Endothelial cell of umbilical vein (primary cell): ENCODE results near the gene NAT10. TPM values are rescaled to one million over a fixed set of nuclear protein-coding genes. Genes with fewer than 3 reads are reported as not detected.

Experiments used
- BruUV-seq: library from RNA; stranded (reverse); fragments of 400-500 nt; replicated peaks from 2 replicates; lab custom pipeline; 2021; lab: Mats Ljungman, UMichigan
- CTCF ChIA-PET: fragments of 300-600, 350-600 bp; sonication (Branson Sonifier 250); formaldehyde crosslinking; loops from one replicate; lab custom pipeline; 2021; ENCODE audit warnings: antibody characterized with exemption, inconsistent platforms; lab: Charles Lee
- POLR2A ChIA-PET: fragments of 300-600, 350-600 bp; sonication (Branson Sonifier 250); formaldehyde crosslinking; loops from one replicate; lab custom pipeline; 2021; ENCODE audit warnings: antibody characterized with exemption, inconsistent platforms; lab: Charles Lee
- DNase-seq: peaks from one replicate; pipeline ENCODE4 v3.0.0-alpha.2; 2011; ENCODE audit warnings: low read depth, low spot score
- FAIRE-seq: peaks from 2 replicates; lab custom pipeline; 2011; peaks lifted over from hg19 to GRCh38; lab: Jason Lieb, UNC
- H2AFZ ChIP-seq: 2 replicates; pipeline ENCODE4 v1.6.0; 2012; ENCODE audit warnings: low read depth, low read length, control low read depth, inconsistent platforms
- H3K27ac ChIP-seq: 2 replicates; pipeline ENCODE4 v1.5.1; 2011; ENCODE audit warnings: low read depth, mild to moderate bottlenecking, control low read depth, low read length, moderate library complexity; ENCODE audit not compliant: insufficient read depth
- H3K27me3 ChIP-seq, 2 experiments: 2 replicates each; pipeline versions ENCODE4 v1.6.0 to v1.6.1; 2011; ENCODE audit warnings: low read length in 2 of 2, mixed read lengths in 1 of 2; ENCODE audit not compliant: control insufficient read depth in 2 of 2, insufficient read depth in 2 of 2
- H3K36me3 ChIP-seq, 2 experiments: 2 replicates in 1 of 2; 3 replicates in 1 of 2; pipeline ENCODE4 v1.5.1; 2011; ENCODE audit warnings: low read length in 2 of 2, mild to moderate bottlenecking in 1 of 2, moderate library complexity in 1 of 2; ENCODE audit not compliant: control insufficient read depth in 2 of 2, insufficient read depth in 2 of 2; ENCODE audit errors: extremely low read depth in 1 of 2
- H3K4me1 ChIP-seq: 3 replicates; pipeline ENCODE4 v1.5.1; 2011; ENCODE audit warnings: mild to moderate bottlenecking, low read length; ENCODE audit not compliant: control insufficient read depth, insufficient read depth; ENCODE audit errors: extremely low read depth
- H3K4me2 ChIP-seq: 2 replicates; pipeline ENCODE4 v1.6.1; 2011; ENCODE audit warnings: low read length, control low read depth, mixed read lengths; ENCODE audit not compliant: insufficient read depth
- H3K4me3 ChIP-seq, 3 experiments: fragments of 200-600 bp in 1 of 3; sonication (generic), shearing (Covaris generic) in 1 of 3; replicated peaks in 1 of 3; 2 replicates each; pipeline ENCODE4 v1.5.1; 2011 to 2016; ENCODE audit warnings: control low read depth in 3 of 3, low read length in 3 of 3, mild to moderate bottlenecking in 2 of 3, inconsistent platforms in 1 of 3, low read depth in 1 of 3, moderate library complexity in 1 of 3; ENCODE audit not compliant: insufficient read depth in 1 of 3
- H3K79me2 ChIP-seq: 2 replicates; pipeline ENCODE4 v1.6.0; 2012; ENCODE audit warnings: low read length, inconsistent platforms; ENCODE audit not compliant: control insufficient read depth, insufficient read depth
- H3K9ac ChIP-seq: replicated peaks from 2 replicates; pipeline ENCODE3; 2011; ENCODE audit warnings: low read length, control low read depth; ENCODE audit not compliant: insufficient read depth; ENCODE audit errors: extremely low read depth
- H3K9me1 ChIP-seq: replicated peaks from 3 replicates; pipeline ENCODE4 v1.6.0; 2011; ENCODE audit warnings: mild to moderate bottlenecking, low read length; ENCODE audit not compliant: control insufficient read depth, insufficient read depth; ENCODE audit errors: extremely low read depth
- H3K9me3 ChIP-seq: replicated peaks from 2 replicates; pipeline ENCODE4 v1.5.1; 2012; ENCODE audit warnings: low read length, inconsistent platforms; ENCODE audit not compliant: control insufficient read depth, insufficient read depth
- H4K20me1 ChIP-seq: replicated peaks from 2 replicates; pipeline ENCODE3; 2011; ENCODE audit warnings: mild to moderate bottlenecking, low read length; ENCODE audit not compliant: control insufficient read depth, insufficient read depth; ENCODE audit errors: extremely low read depth
- CTCF ChIP-seq, 2 donors: IDR thresholded peaks; 1 replicate in 1 of 2; 2 replicates in 1 of 2; pipeline ENCODE4 v1.5.1; 2011; ENCODE audit warnings: low read length in 2 of 2, mild to moderate bottlenecking in 2 of 2, moderate library complexity in 2 of 2, control low read depth in 1 of 2, inconsistent platforms in 1 of 2, low read depth in 1 of 2; ENCODE audit not compliant: insufficient read depth in 1 of 2; ENCODE audit errors: extremely low read depth in 1 of 2
- EZH2 ChIP-seq: IDR thresholded peaks from 2 replicates; pipeline ENCODE4 v1.6.1; 2012; ENCODE audit warnings: borderline replicate concordance, low read depth, mild to moderate bottlenecking, moderate library complexity, low read length, inconsistent platforms; ENCODE audit not compliant: severe bottlenecking
- FOS ChIP-seq: IDR thresholded peaks from 2 replicates; pipeline ENCODE4 v1.6.1; 2011; ENCODE audit warnings: mild to moderate bottlenecking, low read length, moderate library complexity, borderline replicate concordance; ENCODE audit not compliant: insufficient read depth
- GATA2 ChIP-seq: IDR thresholded peaks from 2 replicates; pipeline ENCODE4 v1.7.0; 2011; ENCODE audit warnings: low read depth, mild to moderate bottlenecking, moderate library complexity, mixed read lengths, low read length; ENCODE audit not compliant: insufficient read length, insufficient read depth
- JUN ChIP-seq: IDR thresholded peaks from 2 replicates; pipeline ENCODE4 v1.6.1; 2011; ENCODE audit warnings: borderline replicate concordance, low read depth; ENCODE audit not compliant: insufficient read length, insufficient read depth
- MAX ChIP-seq: IDR thresholded peaks from 2 replicates; pipeline ENCODE4 v1.6.1; 2011; ENCODE audit not compliant: insufficient read depth, insufficient read length
- MYC ChIP-seq: IDR thresholded peaks from one replicate; pipeline ENCODE4 v1.6.1; 2011; ENCODE audit warnings: mild to moderate bottlenecking, low read depth, low read length
- POLR2A ChIP-seq: IDR thresholded peaks from 2 replicates; pipeline ENCODE4 v1.6.1; 2012; ENCODE audit warnings: low read depth, mild to moderate bottlenecking, control low read depth, low read length
- POLR2AphosphoS5 ChIP-seq: IDR thresholded peaks from 2 replicates; pipeline ENCODE4 v1.6.1; 2012; ENCODE audit warnings: low read depth, mild to moderate bottlenecking, control low read depth, low read length, moderate library complexity; ENCODE audit not compliant: insufficient read depth
- dilution Hi-C: fragments of 300-500 bp; cut with MboI; formaldehyde crosslinking; loops from one replicate; pipeline ENCODE4 v1.15.0; 2019; ENCODE audit warnings: low sequenced_read_pairs; ENCODE audit not compliant: extremely low pct_ligation_motif_present
- intact Hi-C: fragments of 100-400 bp; cut with micrococcal nuclease; formaldehyde crosslinking; loops from one replicate; pipeline ENCODE4 v1.10.0; 2022
- polyA plus RNA-seq, 4 experiments: library from polyadenylated mRNA; depleted of rRNA in 3 of 4; stranded (reverse) in 3 of 4; unstranded in 1 of 4; fragments of >200 nt; gene quantifications; 2 replicates each; pipeline versions ENCODE4 v1.2.1 to v1.2.3, GENCODE V29; 2011 to 2012; ENCODE audit warnings: missing spikeins in 1 of 4
- total RNA-seq: library from RNA; stranded (reverse); gene quantifications from 2 replicates; pipeline ENCODE4 v1.2.3, GENCODE V29; 2021

Gene NAT10
- total and polyA plus RNA-seq, 2 donors (not counting 3 experiments of a cell fraction or from before 2014, with no cell fraction given): 32.0 to 57.6 TPM

- H2AFZ ChIP-seq: no peak overlapping the region
- no TSS peak for BruUV-seq
- H3K4me1 ChIP-seq: no peaks in the 10 kb centered on the region
- no peaks in the 10 kb centered on the region for H3K27me3 ChIP-seq
- ChIA-PET CTCF (interaction anchor here (0.6 to 1.2 kb wide), 3 partner anchors 16 to 183 kb away, joined by 3 to 5 read pairs (median 4); no protein-coding TSS in a partner anchor), POLR2A (no interaction called here)
- DNase-seq: no peak
- H3K79me2 ChIP-seq: no peaks in the 10 kb centered on the region
- TF ChIP-seq CTCF (IDR thresholded peaks at IDR 0.05; ENCODE audit: extremely low read depth in 1 of 2, insufficient read depth in 1 of 2, low read depth in 1 of 2, low read length in 2 of 2) (no peak), MYC (no peak), POLR2AphosphoS5 (no peak), JUN (no peak), POLR2A (no peak), MAX (no peak), GATA2 (no peak), FOS (no peak), EZH2 (no peak)
- H3K9me3 ChIP-seq: no peaks in the 10 kb centered on the region
- no peak overlapping the region for H3K9ac ChIP-seq
- intact Hi-C loops (no loop called here), dilution Hi-C loops (no loop called here)
- no peak overlapping the region for H3K27ac ChIP-seq
- H4K20me1 ChIP-seq: no peaks in the 10 kb centered on the region
- no peaks in the 10 kb centered on the region for H3K9me1 ChIP-seq
- H3K4me2 ChIP-seq: no peak overlapping the region
- no peak for FAIRE-seq
- peaks cover 0 to 2% of the 10 kb centered on the region in 2 experiments for H3K36me3 ChIP-seq
- H3K4me3 ChIP-seq: no peak overlapping the region
Measured at GRCh38 chr11:34158661-34159060, 53.2 kb downstream of the NAT10 start.
